NCI-H460 (cell line): ENCODE data around the gene RPS6KA5. TPM values are rescaled to one million over a fixed set of nuclear protein-coding genes. Genes with fewer than 3 reads are reported as not detected.
A peak's percentile ranks its signal among the peaks of the same experiment; 100 is the strongest.
"Not testable (repeated sequence)": the region's sequence is repeated elsewhere in the genome, so short reads cannot be mapped to it uniquely, and the experiment has no call there.

Experiments
- DNase-seq: peaks from one replicate; pipeline ENCODE4 v3.0.0-alpha.2; 2016; ENCODE audit warnings: low read depth; ENCODE audit errors: extremely low read depth
- total RNA-seq: library from RNA; depleted of rRNA; stranded (reverse); fragments of >200 nt; shearing (Covaris generic); gene quantifications from 2 replicates; pipeline ENCODE4 v1.2.3, GENCODE V29; 2014

RPS6KA5 gene
- total RNA-seq, 1 experiment from 2014 or later = 4.6 TPM

- not testable (repeated sequence) for DNase-seq
These were observed 219.8 kb downstream of the RPS6KA5 start for GRCh38 chr14:90840667-90841066.

- DNase-seq = no peak
These were observed 220.6 kb downstream of the RPS6KA5 start for GRCh38 chr14:90839889-90840266.

DNA sequence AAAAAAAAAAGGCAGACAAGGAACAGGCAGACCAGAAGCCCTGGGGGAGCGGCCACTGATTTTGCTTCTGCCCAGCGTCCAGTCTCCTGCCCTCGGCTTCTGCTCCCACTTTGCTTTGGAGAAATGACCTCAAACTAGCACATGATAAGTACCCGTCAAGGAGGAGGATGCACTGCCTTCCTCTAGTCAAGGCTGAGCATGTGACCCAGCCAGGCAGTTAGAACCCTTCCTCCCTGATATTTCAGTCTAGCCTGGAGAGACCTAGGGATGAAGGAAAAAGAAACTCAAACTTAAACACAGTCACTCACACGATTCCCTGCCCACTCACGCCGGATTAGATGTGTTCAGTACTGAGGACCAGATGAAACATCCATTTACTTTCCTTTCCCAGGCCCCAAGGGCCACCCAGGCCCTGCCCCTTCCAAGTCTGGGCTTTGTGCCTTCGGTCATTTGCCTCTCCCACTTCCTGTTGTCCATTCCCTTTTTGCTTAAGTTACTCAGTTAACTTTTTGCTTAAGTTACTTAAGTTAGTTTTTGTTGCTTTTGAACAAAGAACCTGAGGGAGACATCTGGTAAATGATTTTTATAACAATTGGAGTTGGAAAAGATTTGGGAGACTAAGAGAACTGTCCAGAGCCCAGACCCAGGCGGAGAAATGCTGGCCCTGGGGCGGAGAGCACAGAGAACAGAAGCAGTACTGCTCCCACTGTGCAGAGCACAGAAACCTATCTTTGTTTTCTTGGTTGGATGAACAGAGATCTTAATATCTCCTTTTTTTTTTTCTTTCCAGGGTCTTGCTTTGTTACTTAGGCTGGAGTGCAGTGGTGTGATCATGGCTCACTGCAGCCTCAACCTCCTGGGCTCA is 221.2 kb downstream of the RPS6KA5 start:
- no peak for DNase-seq

- not testable (repeated sequence) for DNase-seq
These were observed 221.9 kb downstream of the RPS6KA5 start for GRCh38 chr14:90838531-90838930.

DNA sequence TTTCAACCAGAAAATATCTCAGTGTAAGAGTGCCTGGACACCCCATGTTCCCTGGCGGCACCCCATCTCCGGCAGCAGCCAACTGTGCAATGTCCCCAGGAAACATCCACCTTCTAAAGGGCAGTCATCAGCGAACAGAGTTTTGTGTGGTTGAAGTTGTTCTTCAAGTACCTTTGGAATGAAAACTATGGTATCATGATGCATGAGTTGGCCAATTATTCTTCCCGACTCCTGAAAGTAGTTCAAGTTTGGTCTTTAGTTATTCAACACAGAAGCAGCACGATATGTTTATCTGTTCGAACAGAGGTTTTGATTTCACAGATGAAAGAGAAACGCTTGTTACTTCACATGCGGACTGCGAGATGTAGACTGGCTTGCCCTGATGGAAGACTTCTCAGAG is 223.1 kb downstream of the RPS6KA5 start:
- no peak for DNase-seq

DNA sequence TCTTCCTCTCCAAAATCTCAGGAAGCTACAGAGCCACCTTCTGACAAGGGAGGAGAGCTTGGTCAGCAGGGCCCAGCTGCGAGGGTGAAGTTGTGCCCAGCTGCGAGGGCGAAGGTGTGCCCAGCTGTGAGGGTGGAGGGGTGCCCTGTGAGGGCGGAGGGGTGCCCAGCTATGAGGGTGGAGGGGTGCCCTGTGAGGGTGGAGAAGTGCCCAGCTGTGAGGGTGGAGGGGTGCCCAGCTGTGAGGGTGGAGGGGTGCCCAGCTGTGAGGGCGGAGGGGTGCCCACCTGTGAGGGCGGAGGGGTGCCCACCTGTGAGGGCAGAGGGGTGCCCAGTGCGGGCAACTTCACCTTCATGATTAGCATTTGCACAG is 223.8 kb downstream of the RPS6KA5 start:
- DNase-seq = no peak

DNA sequence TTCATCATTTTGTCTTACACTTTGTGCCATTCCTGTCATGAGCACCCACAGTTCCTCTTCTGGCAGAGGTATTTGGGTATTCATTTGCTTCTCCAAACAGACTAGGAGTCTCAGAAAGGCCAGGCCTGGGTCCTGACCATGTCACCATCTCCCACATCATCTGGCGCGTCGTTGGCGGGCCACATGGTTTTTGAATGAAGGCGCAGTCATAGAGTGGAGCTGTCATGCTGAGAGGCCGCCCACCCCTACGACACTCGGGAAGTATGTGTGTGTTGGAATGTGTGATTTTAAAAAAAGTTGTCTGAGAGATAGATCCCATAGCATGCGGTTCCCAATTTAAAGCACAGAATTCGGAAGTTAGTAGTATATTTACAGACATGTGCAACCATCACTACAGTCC is 228.6 kb downstream of the RPS6KA5 start:
- no peak for DNase-seq

GRCh38 chr14:90830931-90831701 is 229.3 kb downstream of the RPS6KA5 start:
- no peak for DNase-seq

GRCh38 chr14:90829677-90830076 is 230.8 kb downstream of the RPS6KA5 start:
- DNase-seq = no peak

GRCh38 chr14:90828642-90829487 is 231.6 kb downstream of the RPS6KA5 start:
- DNase-seq = no peak

DNA sequence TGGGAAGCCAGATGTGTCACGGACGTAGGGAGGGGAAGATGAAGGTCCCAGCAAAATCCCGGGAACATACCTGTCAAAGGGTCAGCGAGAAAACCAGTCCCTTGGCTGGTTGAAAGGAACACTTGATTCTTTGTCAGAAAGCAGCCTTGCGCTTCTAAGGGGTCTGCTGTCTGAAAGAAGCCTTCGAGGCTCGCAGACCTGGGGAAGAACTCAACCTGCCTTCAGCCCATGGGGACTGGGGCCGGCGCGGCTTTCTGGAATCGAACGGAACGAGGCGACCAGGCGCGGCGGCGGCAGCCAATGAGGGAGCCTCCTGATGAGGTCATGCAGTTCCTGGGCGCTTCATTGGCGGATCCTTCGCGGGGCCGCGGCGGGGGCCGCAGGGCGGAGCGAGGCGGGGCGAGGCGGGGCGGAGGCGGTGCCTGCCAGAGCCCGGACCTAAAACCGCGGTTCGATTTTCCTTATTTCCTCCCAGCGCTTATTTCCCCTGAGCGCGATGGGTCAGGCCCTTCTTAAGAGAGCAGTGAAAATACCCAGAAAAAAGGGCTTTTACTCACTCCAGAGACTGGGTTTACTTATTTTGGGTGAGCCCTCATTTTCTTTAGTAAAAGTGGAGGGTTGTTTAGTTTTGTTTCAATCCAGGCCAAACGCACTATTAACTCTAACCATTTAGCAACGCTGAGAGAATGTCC is 232.4 kb downstream of the RPS6KA5 start:
- DNase-seq = peak; percentile 88

- DNase-seq = not testable (repeated sequence)
These were observed 236.9 kb downstream of the RPS6KA5 start for GRCh38 chr14:90823542-90823941.

DNA sequence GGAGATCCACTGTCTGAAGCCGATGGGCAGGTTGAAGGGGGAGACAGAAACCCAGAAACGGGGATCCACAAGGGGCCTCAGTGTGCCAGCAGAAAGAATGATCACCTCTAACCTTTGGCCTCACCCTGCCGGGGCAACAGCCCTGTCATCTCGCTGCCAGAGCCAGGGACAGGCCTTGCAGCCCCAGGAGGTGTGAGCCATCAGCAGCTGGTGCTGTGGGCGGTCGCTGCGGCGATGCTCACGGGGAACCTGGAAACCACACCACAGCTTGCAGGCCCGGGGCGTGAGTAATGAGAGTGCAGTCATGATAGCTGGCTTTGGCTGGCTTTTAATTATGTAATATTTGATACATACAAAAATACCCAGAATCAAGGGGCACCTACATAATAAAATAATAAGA is 239.5 kb downstream of the RPS6KA5 start:
- DNase-seq = no peak

DNA sequence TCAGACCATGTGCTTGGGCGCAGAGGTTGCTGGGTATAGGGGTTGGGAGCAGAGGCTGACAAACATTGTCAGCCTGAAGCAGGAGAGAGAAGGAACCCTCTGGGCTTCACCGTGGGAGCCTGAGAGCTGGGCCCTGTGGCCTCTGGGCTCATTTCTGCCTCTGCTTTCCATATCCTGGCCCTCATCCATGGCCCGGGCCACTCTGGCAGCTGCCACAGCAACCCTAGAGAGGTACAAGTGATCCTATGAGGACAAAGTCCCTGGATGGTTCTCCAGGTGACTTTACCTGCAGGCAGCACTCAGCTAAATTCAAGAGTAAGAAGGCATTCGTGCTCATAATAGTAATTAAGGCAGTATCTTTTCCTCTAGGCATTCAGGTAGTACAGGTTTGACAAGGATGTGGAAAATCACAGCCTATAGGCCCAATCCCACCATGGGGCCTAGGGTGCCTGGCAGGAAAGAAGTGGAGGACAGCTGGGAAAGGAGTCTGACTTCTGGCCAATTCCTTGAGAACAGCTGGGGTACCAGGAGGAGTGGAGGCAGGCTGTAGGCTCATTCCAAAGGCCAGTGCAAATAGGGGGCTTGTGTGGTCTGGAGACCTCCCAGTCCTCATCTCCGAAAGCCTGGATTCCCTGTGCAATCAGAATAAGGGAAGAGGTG is 240.6 kb downstream of the RPS6KA5 start:
- no peak for DNase-seq

GRCh38 chr14:90818715-90819114 is 241.7 kb downstream of the RPS6KA5 start:
- DNase-seq = no peak

DNA sequence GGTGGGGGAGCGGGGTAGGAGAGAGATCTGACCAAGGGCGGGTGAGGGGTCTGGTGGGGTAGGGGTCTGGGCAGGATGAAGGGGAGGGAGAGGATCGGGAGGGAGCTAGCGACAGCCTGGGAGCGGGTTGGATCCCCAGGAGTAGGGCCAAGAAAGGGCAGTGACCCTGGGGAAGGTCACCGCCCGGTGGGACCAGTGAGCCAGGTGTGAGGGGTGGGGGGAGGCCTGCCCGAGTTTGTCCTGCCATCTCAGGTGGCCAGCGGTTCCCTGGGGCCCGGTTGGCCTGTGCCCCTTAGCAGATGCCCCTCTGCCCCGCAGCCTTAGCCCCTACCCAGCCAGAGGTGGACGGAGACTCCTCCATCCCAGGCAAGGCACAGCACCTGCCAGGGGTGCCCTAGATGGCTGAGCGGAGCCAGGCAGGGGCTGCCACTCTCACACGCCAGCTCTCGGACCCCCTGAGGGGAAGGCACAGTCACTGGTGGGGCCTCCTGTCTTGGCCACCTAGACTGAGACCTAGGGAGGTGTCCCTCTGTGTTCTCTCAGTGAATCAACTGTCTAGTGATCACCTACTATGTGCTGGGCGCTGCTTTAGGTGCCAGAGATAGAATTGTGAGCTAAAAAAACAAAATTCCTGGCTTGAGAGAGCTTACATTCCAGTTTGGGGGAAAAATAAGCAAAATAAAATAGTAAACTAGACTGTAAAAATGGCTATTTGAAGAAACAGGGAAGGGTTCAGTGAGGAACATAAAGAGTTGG is 243.6 kb downstream of the RPS6KA5 start:
- no peak for DNase-seq

GRCh38 chr14:90815822-90816662 is 244.4 kb downstream of the RPS6KA5 start, which contains the start of gene TTC7B:
Gene TTC7B (minus strand): TSS chr14:90816430. CDS start chr14:90816295, 135 bp downstream.
- peak; percentile 32 for DNase-seq

DNA sequence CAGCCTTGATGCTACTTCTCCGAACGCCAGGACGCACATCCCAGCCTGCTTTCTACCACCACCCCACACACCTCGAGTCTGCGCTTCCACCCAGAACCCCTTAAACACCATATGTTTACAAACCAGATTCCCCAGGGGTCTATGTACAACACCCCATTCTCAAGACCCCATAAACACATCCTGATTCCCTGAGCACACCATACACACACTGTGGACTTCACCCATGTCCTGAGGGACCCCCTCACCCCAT is 244.9 kb downstream of the RPS6KA5 start:
- DNase-seq = no peak
